HG03045 (cell line): ENCODE results near the gene WDR31.
"Not testable (repeated sequence)": the region's sequence is repeated elsewhere in the genome, so short reads cannot be mapped to it uniquely, and the experiment has no call there.

Experiments used
- ATAC-seq: cut with Tn5 transposase; IDR thresholded peaks from one replicate; pipeline ENCODE4 v1.9.1; 2021; ENCODE audit warnings: mild to moderate bottlenecking, moderate library complexity; ENCODE audit not compliant: unreplicated experiment

The WDR31 gene

DNA sequence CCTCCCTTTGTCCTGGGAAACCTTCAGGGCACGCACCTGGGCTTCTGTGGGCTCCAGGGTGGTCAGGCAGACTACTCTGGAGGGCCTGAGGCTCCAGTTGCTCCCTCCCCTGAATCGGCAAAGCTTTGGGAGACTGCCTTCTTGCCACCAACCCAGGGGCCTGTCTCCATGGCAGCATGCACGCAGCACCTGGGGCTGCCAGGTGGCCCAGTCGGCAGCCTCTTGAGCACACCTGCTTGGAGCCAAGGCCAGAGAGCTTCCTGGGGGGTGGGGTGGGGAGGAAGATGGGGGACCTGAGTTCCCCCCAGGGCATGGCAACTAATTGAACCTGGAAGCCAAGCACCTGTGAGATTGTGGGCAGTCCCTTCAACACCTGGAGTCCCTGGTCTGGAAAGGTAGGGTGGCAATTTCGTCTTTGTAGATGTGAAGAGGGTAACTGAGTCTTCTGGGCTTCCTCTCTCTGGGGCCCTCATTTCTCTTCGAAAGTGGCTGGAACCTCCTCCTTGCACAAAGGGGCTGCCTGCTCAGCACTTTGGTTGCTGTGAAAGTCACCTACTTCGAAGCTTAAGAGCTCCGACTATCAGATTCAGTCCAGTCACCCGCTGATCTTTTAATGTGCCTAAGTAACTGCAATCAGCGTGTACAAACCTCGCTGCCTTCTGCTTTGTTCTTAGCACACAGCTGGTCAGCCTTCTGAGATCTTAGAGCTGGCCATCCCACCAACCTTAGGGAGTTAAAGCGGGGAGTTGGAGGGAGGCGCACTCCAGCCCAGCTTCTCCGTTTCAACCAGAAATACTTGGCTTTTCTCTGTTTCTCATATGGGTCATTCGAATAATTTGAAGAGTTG is 40.9 kb downstream of the WDR31 start:
- no peak for ATAC-seq

DNA sequence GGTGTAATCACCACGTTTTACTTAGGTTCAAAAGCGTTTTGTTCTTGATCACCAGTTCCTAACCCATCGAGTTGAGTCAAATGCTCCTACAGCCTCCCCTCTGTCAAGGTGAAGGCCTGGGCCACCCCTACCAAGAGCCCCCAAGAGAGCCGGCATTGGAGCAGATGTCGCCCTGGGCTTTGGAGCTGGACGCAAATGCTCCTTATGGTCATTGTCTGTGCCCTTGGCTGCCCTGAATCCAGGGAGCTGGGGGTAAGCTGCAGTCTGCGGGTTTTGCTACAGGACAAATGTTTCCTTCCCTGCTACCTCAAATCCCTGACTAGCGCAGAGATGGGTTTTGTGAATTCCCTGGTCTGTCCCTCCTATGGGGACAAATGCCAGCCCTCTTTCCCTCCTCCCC is 41.8 kb downstream of the WDR31 start:
- ATAC-seq = no peak

DNA sequence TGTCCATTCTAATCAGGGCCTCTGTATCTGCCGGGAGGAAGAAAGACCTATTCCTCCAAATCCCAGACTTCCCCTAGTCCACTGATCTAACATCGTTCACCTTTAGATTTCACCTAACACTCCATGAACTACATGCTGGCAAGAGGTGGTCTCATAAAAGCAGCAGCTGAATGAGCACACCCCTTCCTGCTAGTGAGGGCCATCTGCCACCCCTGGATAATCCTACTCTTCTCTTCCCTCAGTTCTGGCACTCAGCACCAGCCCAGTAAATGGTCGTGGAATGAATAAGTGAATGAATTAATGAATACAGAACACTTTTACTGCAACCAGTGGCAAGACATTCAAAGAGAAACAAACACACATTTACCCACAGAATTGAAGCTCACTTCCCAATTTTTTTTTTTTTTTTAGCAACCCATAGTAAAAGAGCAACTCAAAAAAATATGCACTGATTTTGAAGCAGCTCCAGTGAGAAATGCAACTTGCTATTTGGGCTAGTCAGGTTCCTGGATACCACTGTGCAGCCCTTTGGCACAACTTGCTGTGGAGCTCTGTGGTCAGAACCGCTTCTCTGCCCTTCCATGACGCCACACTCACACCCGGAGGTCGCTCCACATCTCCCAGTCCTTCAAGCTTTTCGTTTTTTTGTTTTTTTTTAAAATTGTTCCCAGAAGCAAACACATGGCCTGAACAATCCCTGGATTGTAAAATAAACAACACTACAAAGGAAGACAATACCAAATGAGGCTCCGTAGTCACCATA is 43.1 kb downstream of the WDR31 start:
- no peak for ATAC-seq

GRCh38 chr9:113296247-113296646 is 43.8 kb downstream of the WDR31 start:
- not testable (repeated sequence) for ATAC-seq

GRCh38 chr9:113293285-113293878 is 46.7 kb downstream of the WDR31 start:
- no peak for ATAC-seq

DNA sequence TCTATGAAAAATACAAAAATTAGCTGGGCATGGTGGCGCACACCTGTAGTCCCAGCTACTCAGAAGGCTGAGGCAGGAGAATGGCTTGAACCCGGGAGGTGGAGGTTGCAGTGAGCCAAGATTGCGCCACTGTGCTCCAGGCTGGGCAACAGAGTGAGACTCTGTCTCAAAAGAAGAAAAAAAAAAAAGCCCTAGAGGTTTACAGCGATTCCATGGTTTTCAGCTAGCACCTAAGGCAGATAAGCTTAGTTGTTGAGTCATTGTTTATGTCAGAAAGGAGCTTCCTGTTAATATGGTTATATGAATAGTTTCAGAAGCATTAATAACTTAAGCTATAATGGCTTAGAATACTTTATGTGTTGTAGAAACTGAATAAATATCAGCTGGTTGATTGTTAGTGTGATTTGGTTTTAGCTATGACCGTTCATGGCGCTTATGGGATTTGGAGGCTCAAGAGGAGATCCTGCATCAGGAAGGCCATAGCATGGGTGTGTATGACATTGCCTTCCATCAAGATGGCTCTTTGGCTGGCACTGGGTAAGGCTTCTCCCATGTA is 49.9 kb downstream of the WDR31 start:
- no peak for ATAC-seq

GRCh38 chr9:113289091-113289490 is 51.0 kb downstream of the WDR31 start:
- no peak for ATAC-seq

GRCh38 chr9:113281356-113281755 is 58.7 kb downstream of the WDR31 start:
- no peak for ATAC-seq

DNA sequence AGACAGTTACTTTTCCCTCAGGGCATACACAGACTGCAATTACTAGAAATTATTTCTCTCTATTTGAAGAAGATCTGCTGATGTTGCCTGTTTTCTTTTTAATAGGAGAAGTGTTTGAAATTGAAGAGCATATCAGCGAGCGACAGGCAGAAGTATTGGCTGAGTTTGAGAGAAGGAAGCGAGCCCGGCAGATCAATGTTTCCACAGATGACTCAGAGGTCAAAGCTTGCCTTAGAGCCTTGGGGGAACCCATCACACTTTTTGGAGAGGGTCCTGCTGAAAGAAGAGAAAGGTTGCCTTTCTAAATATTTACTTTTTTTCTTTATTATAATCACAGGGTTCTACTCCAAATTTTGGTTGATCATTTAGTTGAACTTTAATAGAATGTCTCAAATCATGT is 61.2 kb downstream of the WDR31 start:
- ATAC-seq = no peak

DNA sequence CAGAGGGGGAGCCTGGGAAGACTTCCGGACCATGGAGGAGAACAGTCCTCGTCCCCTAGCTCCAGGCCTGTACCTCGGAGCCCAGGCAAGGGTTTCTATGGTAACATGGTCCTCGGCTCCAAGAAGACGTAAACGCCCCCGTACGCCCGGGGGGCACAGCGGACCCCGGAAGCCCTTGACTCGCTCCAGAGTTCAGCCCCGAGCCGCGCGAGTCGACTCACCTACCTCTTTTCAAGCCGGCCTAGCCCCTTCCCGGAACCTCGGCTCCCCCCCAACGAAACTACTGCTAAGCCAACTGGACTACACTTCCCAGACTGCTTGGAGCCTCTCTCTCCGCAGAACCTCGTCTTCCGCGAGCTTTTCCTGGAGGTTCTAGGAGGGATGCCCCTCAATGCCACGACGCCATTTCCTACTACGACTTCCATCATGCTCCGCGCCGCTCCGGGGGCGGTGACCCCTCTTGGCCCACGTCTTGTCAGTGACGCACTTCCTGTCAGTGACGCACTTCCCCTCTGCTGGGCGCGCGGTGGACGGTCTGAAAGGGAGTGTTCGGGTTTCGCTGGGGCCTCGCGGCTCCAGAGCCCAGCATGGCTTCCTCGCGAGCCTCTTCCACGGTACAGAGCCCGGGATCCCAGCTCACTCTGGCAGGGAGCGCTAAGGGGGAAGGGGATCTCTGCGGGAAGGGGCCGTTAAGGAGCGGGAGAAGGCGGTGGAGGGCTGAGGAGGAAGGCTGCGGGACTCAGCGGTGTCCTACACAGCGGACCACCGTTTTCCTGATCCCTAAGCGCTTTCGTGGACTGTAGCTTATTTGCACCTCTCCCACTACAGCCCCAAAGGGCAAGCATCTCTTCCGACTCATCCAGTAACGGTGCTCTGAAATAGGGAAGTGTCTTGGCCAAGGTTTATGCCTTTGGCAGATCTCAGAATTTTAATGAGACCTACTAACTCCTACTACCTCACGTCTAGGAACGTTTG is 64.6 kb downstream of the WDR31 start, which contains the start of the genes CDC26 and PRPF4:
TSS of gene CDC26 (minus strand) at position 416 of the 975 bp plus-strand sequence. CDS start 3,065 bp downstream, outside the sequence.
TSS of gene PRPF4 (plus strand) at position 502 of the 975 bp plus-strand sequence. CDS start at position 588, 86 bp downstream.
- ATAC-seq = peak; percentile 98

DNA sequence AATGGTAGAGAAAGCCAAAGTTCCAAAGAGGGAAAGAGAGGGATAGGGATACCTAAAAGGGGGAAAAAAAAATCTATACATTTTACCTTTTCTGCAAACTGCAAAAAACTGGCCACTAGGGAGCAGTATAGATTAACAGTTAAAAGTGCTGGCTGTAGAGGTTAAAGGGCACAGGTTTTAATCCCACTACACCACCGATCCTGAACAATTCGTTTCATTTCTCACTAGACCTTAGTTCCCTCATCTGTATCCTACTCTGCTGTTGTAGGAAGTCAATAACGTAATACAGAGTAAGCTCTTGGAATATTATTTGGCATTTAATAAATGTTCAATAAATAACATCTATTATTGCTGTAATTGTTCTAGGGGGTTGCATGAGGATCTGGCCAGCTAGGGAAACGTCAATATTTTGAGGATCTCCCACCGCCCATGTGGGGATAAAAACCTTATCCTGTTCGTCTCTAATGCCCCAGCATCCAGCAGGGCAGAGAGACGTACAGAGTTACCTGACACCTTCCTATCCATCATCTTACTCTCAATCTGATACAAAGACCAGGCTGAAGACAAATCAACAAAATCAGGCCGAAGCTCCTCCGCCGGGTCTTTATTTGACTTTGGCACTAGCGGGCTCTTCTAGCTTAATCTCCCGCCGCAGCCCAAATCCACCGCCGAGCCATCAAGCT is 65.5 kb downstream of the WDR31 start:
- peak; percentile 1 for ATAC-seq

GRCh38 chr9:113269871-113270270 is 70.2 kb downstream of the WDR31 start:
- ATAC-seq = no peak

GRCh38 chr9:113269355-113269754 is 70.7 kb downstream of the WDR31 start:
- no peak for ATAC-seq

- ATAC-seq = no peak
Observed at GRCh38 chr9:113267911-113268566, 72.0 kb downstream of the WDR31 start.

DNA sequence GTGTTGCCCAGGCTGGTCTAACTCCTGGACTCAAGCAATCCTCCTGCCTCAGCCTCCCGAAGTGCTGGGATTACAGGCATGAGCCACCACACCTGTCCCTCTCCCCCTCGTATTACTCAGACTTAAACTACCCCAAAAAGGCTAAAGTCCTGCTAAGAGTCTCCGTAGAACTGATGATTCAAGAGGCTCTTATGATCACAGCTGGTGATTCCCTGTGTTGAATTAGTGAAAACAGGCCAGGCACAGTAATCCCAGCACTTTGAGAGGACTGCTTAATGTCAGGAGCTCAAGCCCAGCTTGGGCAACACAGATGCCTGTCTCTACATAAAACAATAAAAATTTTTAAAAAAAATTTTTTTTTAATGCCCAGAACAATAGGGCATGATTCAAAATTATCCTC is 73.9 kb downstream of the WDR31 start:
- no peak for ATAC-seq
